Thoracic aorta (tissue), 2 donors: Measurements from ENCODE around the gene CAVIN1. TPM values are rescaled to one million over a fixed set of nuclear protein-coding genes. Genes with fewer than 3 reads are reported as not detected.

Experiments used
- ATAC-seq: fragments of 150-250 bp; one replicate; pipeline ENCODE4 v1.8.0; 2017; ENCODE audit warnings: low read depth; ENCODE audit not compliant: insufficient number of reproducible peaks, low FRiP score
- DNase-seq: peaks from one replicate; pipeline ENCODE4 v3.0.0-alpha.2; 2020; ENCODE audit warnings: low spot score
- H3K27ac ChIP-seq, 2 donors: fragments of 200-600 bp; sonication (generic); 1 replicate in 1 of 2; 2 replicates in 1 of 2; pipeline ENCODE4 v1.5.1; 2016; ENCODE audit warnings: mild to moderate bottlenecking in 2 of 2, moderate library complexity in 2 of 2
- H3K27me3 ChIP-seq: fragments of 200-600 bp; sonication (generic); replicated peaks from 2 replicates; pipeline ENCODE4 v1.6.0; 2016; ENCODE audit warnings: mild to moderate bottlenecking; ENCODE audit not compliant: insufficient read depth
- H3K36me3 ChIP-seq: fragments of 200-600 bp; sonication (generic); one replicate; pipeline ENCODE4 v1.5.1; 2016
- H3K4me1 ChIP-seq, 2 donors: fragments of 200-600 bp; sonication (generic); 1 replicate in 1 of 2; 2 replicates in 1 of 2; pipeline versions ENCODE4 v1.5.1 to v1.6.0; 2016; ENCODE audit warnings: low read depth in 2 of 2, mild to moderate bottlenecking in 1 of 2; ENCODE audit not compliant: control insufficient read depth in 1 of 2
- H3K4me3 ChIP-seq: fragments of 200-600 bp; sonication (generic); 2 replicates; pipeline ENCODE4 v1.5.1; 2016; ENCODE audit warnings: mild to moderate bottlenecking
- H3K9me3 ChIP-seq: fragments of 200-600 bp; sonication (generic); 2 replicates; pipeline ENCODE4 v1.5.1; 2016
- CTCF ChIP-seq: fragments of 200-600 bp; sonication (generic); IDR thresholded peaks from one replicate; pipeline ENCODE4 v1.5.1; 2019; ENCODE audit warnings: antibody characterized with exemption
- total RNA-seq, 2 donors: library from RNA; depleted of rRNA; stranded (reverse); fragments of >200 nt; gene quantifications; one replicate each; pipeline versions ENCODE4 v1.1.0 to v1.2.3, GENCODE V29; 2016

CAVIN1 gene
- total RNA-seq, 2 donors from 2014 or later: 579 to 938 TPM

GRCh38 chr17:42407289-42407836 is 15.7 kb downstream of the CAVIN1 start:
- Histone ChIP-seq H3K27ac (peak overlapping the region; percentile 51 to 94), H3K9me3 (no peaks in the 10 kb centered on the region), H3K36me3 (peaks cover 20% of the 10 kb centered on the region), H3K27me3 (no peaks in the 10 kb centered on the region), H3K4me1 (peaks cover 56 to 81% of the 10 kb centered on the region in 2 donors), H3K4me3 (peak overlapping the region; percentile 7)
- ATAC-seq (peak; percentile 21), DNase-seq (peak; percentile 72)
- no peak for TF ChIP-seq CTCF

- H3K4me3 ChIP-seq: peak overlapping the region; percentile 10
- peaks cover 52 to 77% of the 10 kb centered on the region in 2 donors for H3K4me1 ChIP-seq
- no peaks in the 10 kb centered on the region for H3K9me3 ChIP-seq
These were observed 16.3 kb downstream of the CAVIN1 start for GRCh38 chr17:42406615-42407288.

GRCh38 chr17:42405963-42406495 is 17.0 kb downstream of the CAVIN1 start:
- Histone ChIP-seq H3K9me3 (no peaks in the 10 kb centered on the region), H3K36me3 (peaks cover 20% of the 10 kb centered on the region), H3K4me1 (peaks cover 45 to 69% of the 10 kb centered on the region in 2 donors), H3K27ac (peak overlapping the region; percentile 9 to 94), H3K4me3 (no peak overlapping the region), H3K27me3 (no peaks in the 10 kb centered on the region)
- DNase-seq (no peak), ATAC-seq (peak; percentile 42)
- peak; percentile 77 for TF ChIP-seq CTCF

More at GRCh38 chr17:42406615-42407288, 16.3 kb downstream of the CAVIN1 start:
- Histone ChIP-seq H3K36me3 (peaks cover 20% of the 10 kb centered on the region), H3K27ac (peak overlapping the region; percentile 51 to 94), H3K27me3 (no peaks in the 10 kb centered on the region)
- no peak for DNase-seq
- ATAC-seq: no peak
- TF ChIP-seq CTCF: no peak

- H3K4me3 ChIP-seq: no peak overlapping the region
- no peaks in the 10 kb centered on the region for H3K9me3 ChIP-seq
- H3K4me1 ChIP-seq: peaks cover 39 to 60% of the 10 kb centered on the region in 2 donors
- H3K27ac ChIP-seq: no peak overlapping the region
- H3K36me3 ChIP-seq: peaks cover 20% of the 10 kb centered on the region
- DNase-seq: no peak
- H3K27me3 ChIP-seq: no peaks in the 10 kb centered on the region
- no peak for TF ChIP-seq CTCF
- ATAC-seq: no peak
These were observed 18.0 kb downstream of the CAVIN1 start for GRCh38 chr17:42405076-42405475.

GRCh38 chr17:42404326-42405055 is 18.6 kb downstream of the CAVIN1 start:
- peak overlapping the region; percentile 33 to 34 for H3K27ac ChIP-seq
- DNase-seq: no peak
- ATAC-seq: no peak

More at GRCh38 chr17:42404326-42405055, 18.6 kb downstream of the CAVIN1 start:
- H3K9me3 ChIP-seq: no peaks in the 10 kb centered on the region
- no peak overlapping the region for H3K4me3 ChIP-seq
- H3K4me1 ChIP-seq: peaks cover 35 to 54% of the 10 kb centered on the region in 2 donors
- H3K36me3 ChIP-seq: peaks cover 20% of the 10 kb centered on the region
- no peak for TF ChIP-seq CTCF
- H3K27me3 ChIP-seq: no peaks in the 10 kb centered on the region
